Hematopoietic multipotent progenitor cell treated with erythropoietin and hydrocortisone succinate and interleukin-3 and kit ligand, for 6 days (in vitro differentiated cells): ENCODE measurements around the gene CCDC85B.

Experiments used
- DNase-seq: peaks from one replicate; pipeline ENCODE4 v3.0.0-alpha.2; 2015

Gene CCDC85B

GRCh38 chr11:65857853-65858680 is 32.4 kb upstream of the CCDC85B start, which contains the start of gene CFL1:
TSS of gene CFL1 (minus strand) at chr11:65858180. CDS start at chr11:65858099, 81 bp downstream.
- DNase-seq = peak; percentile 98

GRCh38 chr11:65858681-65859087 is 31.8 kb upstream of the CCDC85B start:
- DNase-seq = peak; percentile 51

GRCh38 chr11:65859095-65859811 is 31.2 kb upstream of the CCDC85B start:
- DNase-seq = peak; percentile 100

- no peak for DNase-seq
Observed at GRCh38 chr11:65859812-65860277, 30.6 kb upstream of the CCDC85B start.

- peak; percentile 100 for DNase-seq
Observed at GRCh38 chr11:65860278-65861164, 30.0 kb upstream of the CCDC85B start, which contains the start of gene MUS81. TSS of gene MUS81 (plus strand) at chr11:65860433. CDS start at chr11:65860754, 321 bp downstream.

- DNase-seq = no peak
Observed at GRCh38 chr11:65861165-65861505, 29.3 kb upstream of the CCDC85B start.

- no peak for DNase-seq
Observed at GRCh38 chr11:65861533-65862183, 28.8 kb upstream of the CCDC85B start.

- DNase-seq = no peak
Observed at GRCh38 chr11:65862191-65862735, 28.2 kb upstream of the CCDC85B start.

GRCh38 chr11:65862941-65863888 is 27.3 kb upstream of the CCDC85B start:
- no peak for DNase-seq

GRCh38 chr11:65863889-65864705 is 26.4 kb upstream of the CCDC85B start:
- DNase-seq = no peak

- DNase-seq = no peak
Observed at GRCh38 chr11:65864706-65865471, 25.6 kb upstream of the CCDC85B start.

GRCh38 chr11:65865550-65866172 is 24.8 kb upstream of the CCDC85B start:
- no peak for DNase-seq

- DNase-seq = no peak
Observed at GRCh38 chr11:65866509-65867283, 23.8 kb upstream of the CCDC85B start.

- DNase-seq = peak; percentile 68
Observed at GRCh38 chr11:65867284-65868071, 23.0 kb upstream of the CCDC85B start.

- peak; percentile 60 for DNase-seq
Observed at GRCh38 chr11:65868076-65868667, 22.3 kb upstream of the CCDC85B start.

- DNase-seq = no peak
Observed at GRCh38 chr11:65868907-65869306, 21.6 kb upstream of the CCDC85B start.
